AG09319 (cell line): ENCODE data around the gene CCDC187.

Experiments used
- DNase-seq: peaks from one replicate; pipeline ENCODE4 v3.0.0-alpha.2; 2010; ENCODE audit warnings: low read depth; ENCODE audit errors: extremely low read depth
- CTCF ChIP-seq: IDR thresholded peaks from 2 replicates; pipeline ENCODE4 v1.5.1; 2011; ENCODE audit warnings: low read depth, mild to moderate bottlenecking, inconsistent platforms, low read length, moderate library complexity

CCDC187 gene

GRCh38 chr9:136299116-136299515, 4.8 kb downstream of the CCDC187 start:
- no peak for TF ChIP-seq CTCF
- DNase-seq: no peak

- DNase-seq: no peak
- no peak for TF ChIP-seq CTCF
Observed at GRCh38 chr9:136297766-136298735, 5.8 kb downstream of the CCDC187 start.

- no peak for DNase-seq
- no peak for TF ChIP-seq CTCF
Observed at GRCh38 chr9:136297016-136297691, 6.7 kb downstream of the CCDC187 start.

- DNase-seq: no peak
Observed at GRCh38 chr9:136296434-136297015, 7.4 kb downstream of the CCDC187 start.

GRCh38 chr9:136295542-136296433, 8.1 kb downstream of the CCDC187 start:
- DNase-seq: no peak
- no peak for TF ChIP-seq CTCF

More at GRCh38 chr9:136296434-136297015, 7.4 kb downstream of the CCDC187 start:
- TF ChIP-seq CTCF: no peak

GRCh38 chr9:136295055-136295454, 8.8 kb downstream of the CCDC187 start:
- TF ChIP-seq CTCF: no peak
- DNase-seq: no peak
